Natural killer cell (primary cell): ENCODE data around the gene ABL1. TPM values are rescaled to one million over a fixed set of nuclear protein-coding genes. Genes with fewer than 3 reads are reported as not detected.

ENCODE experiments used
- ATAC-seq, 3 donors: fragments of 150-1000 bp in 2 of 3; fragments of 200-7000 bp in 1 of 3; cut with Tn5 transposase; 1 replicate in 1 of 3; 2 replicates in 2 of 3; pipeline ENCODE4 v1.10.0; 2021; ENCODE audit warnings: mild to moderate bottlenecking in 2 of 3, moderate library complexity in 2 of 3
- DNase-seq, 2 donors: peaks; one replicate each; pipeline versions ENCODE4 v3.0.0 to v3.0.0-alpha.2; 2013 to 2021; ENCODE audit warnings: mixed read lengths in 1 of 2
- H3K27ac ChIP-seq: one replicate; pipeline ENCODE4 v1.5.1; 2013; ENCODE audit warnings: mild to moderate bottlenecking, low read length
- H3K27me3 ChIP-seq: one replicate; pipeline ENCODE4 v1.6.1; 2013; ENCODE audit warnings: low read length; ENCODE audit not compliant: control insufficient read depth, insufficient read depth
- H3K36me3 ChIP-seq: one replicate; pipeline ENCODE4 v1.6.1; 2013; ENCODE audit warnings: low read length; ENCODE audit not compliant: control insufficient read depth, insufficient read depth
- H3K4me1 ChIP-seq: one replicate; pipeline ENCODE4 v1.6.1; 2013; ENCODE audit warnings: low read length; ENCODE audit not compliant: control insufficient read depth, insufficient read depth
- H3K4me3 ChIP-seq: one replicate; pipeline ENCODE4 v1.5.1; 2013; ENCODE audit warnings: low read length
- H3K9me3 ChIP-seq: one replicate; pipeline ENCODE4 v1.6.1; 2013; ENCODE audit warnings: low read length; ENCODE audit not compliant: control insufficient read depth, insufficient read depth
- H3K27ac Mint-ChIP-seq, 2 donors: one replicate each; pipeline ENCODE4 v1.8.0; 2022; ENCODE audit warnings: mild to moderate bottlenecking in 2 of 2, mixed read lengths in 2 of 2, moderate library complexity in 1 of 2
- H3K27me3 Mint-ChIP-seq, 2 donors: one replicate each; pipeline ENCODE4 v1.8.0; 2022; ENCODE audit warnings: low read depth in 2 of 2, mixed read lengths in 2 of 2
- H3K36me3 Mint-ChIP-seq: one replicate; pipeline ENCODE4 v1.8.0; 2022; ENCODE audit warnings: mixed read lengths
- H3K4me1 Mint-ChIP-seq, 2 donors: one replicate each; pipeline ENCODE4 v1.8.0; 2022; ENCODE audit warnings: mixed read lengths in 2 of 2
- H3K4me3 Mint-ChIP-seq: one replicate; pipeline ENCODE4 v1.8.0; 2022; ENCODE audit warnings: mild to moderate bottlenecking, moderate library complexity, mixed read lengths
- H3K9me3 Mint-ChIP-seq, 2 donors: one replicate each; pipeline ENCODE4 v1.8.0; 2022; ENCODE audit warnings: mixed read lengths in 2 of 2
- WGBS: methylation state at CpG from one replicate; pipeline ENCODE4 v1.1.7; 2013; ENCODE audit warnings: missing lambda C conversion rate; ENCODE audit not compliant: insufficient coverage; 5-methylcytosine and 5-hydroxymethylcytosine counted together
- intact Hi-C: fragments of 100-400 bp; cut with micrococcal nuclease; formaldehyde crosslinking; loops from one replicate; pipeline ENCODE4 v1.14.2; 2022
- total RNA-seq, 4 donors: library from RNA; stranded (reverse); fragments of 120-200 nt in 1 of 4; gene quantifications; one replicate each; pipeline versions ENCODE4 v1.2.3 to v1.2.4, GENCODE V29; 2013 to 2022
- TF ChIP-seq, protein P1 (sequence below): fragments of 200-600 bp; IDR thresholded peaks from one replicate; pipeline ENCODE4 v1.8.0; 2022; ENCODE audit warnings: antibody characterized with exemption

ABL1 gene
- 10 to 100 TPM; 49.7 to 65.6 (median 53.8) TPM for total RNA-seq
- total RNA-seq (2013): 26.7 TPM

GRCh38 chr9:130834371-130835336, at the start of gene ABL1:
Gene ABL1, plus strand, starts transcription at chr9:130835254. Its CDS starts 193 bp downstream, at chr9:130835447.
- peak within 1 kb of the TSS; percentile 64 for H3K4me3 ChIP-seq
- peak; percentile 83 to 92 (median 91) for ATAC-seq
- WGBS: 1% methylated on average over 76 of the region's 78 CpGs
- peaks cover 20% of the 10 kb centered on the region for H3K4me1 ChIP-seq
- H3K9me3 ChIP-seq: no peaks in the 10 kb centered on the region
- TF ChIP-seq, protein P1, sequence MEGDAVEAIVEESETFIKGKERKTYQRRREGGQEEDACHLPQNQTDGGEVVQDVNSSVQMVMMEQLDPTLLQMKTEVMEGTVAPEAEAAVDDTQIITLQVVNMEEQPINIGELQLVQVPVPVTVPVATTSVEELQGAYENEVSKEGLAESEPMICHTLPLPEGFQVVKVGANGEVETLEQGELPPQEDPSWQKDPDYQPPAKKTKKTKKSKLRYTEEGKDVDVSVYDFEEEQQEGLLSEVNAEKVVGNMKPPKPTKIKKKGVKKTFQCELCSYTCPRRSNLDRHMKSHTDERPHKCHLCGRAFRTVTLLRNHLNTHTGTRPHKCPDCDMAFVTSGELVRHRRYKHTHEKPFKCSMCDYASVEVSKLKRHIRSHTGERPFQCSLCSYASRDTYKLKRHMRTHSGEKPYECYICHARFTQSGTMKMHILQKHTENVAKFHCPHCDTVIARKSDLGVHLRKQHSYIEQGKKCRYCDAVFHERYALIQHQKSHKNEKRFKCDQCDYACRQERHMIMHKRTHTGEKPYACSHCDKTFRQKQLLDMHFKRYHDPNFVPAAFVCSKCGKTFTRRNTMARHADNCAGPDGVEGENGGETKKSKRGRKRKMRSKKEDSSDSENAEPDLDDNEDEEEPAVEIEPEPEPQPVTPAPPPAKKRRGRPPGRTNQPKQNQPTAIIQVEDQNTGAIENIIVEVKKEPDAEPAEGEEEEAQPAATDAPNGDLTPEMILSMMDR: no peak
- peak; percentile 78 to 83 for DNase-seq
- H3K36me3 ChIP-seq: no peaks in the 10 kb centered on the region
- H3K27me3 ChIP-seq: no peaks in the 10 kb centered on the region
- H3K36me3 Mint-ChIP-seq: no peaks in the 10 kb centered on the region
- H3K27ac Mint-ChIP-seq: peak within 1 kb of the TSS; percentile 84 to 92
- no peaks in the 10 kb centered on the region for H3K9me3 Mint-ChIP-seq
- H3K27me3 Mint-ChIP-seq: no peaks in the 10 kb centered on the region
- peaks cover 41 to 59% of the 10 kb centered on the region in 2 donors for H3K4me1 Mint-ChIP-seq
- H3K4me3 Mint-ChIP-seq: peak within 1 kb of the TSS; percentile 96
- intact Hi-C loops: loop anchor here (1.0 kb wide), 1 partner anchor 28 kb away; no protein-coding TSS in a partner anchor
- H3K27ac ChIP-seq: peak within 1 kb of the TSS; percentile 81

GRCh38 chr9:130785940-130786508, 49.0 kb upstream of the ABL1 start:
- TF ChIP-seq, protein P1: no peak
- peak overlapping the region in 1 of 2 donors; percentile 23 for H3K27ac Mint-ChIP-seq
- peaks cover 22 to 36% of the 10 kb centered on the region in 2 donors for H3K4me1 Mint-ChIP-seq
- Histone ChIP-seq H3K4me3 (no peak overlapping the region), H3K9me3 (peaks cover 6% of the 10 kb centered on the region), H3K36me3 (no peaks in the 10 kb centered on the region), H3K27ac (no peak overlapping the region), H3K27me3 (no peaks in the 10 kb centered on the region), H3K4me1 (no peaks in the 10 kb centered on the region)
- ATAC-seq (no peak), DNase-seq (no peak)
- no peak overlapping the region for H3K4me3 Mint-ChIP-seq
- 72% methylated on average over 5 of the region's 6 CpGs for WGBS
- H3K9me3 Mint-ChIP-seq: peaks cover 2 to 6% of the 10 kb centered on the region in 2 donors
- peaks cover 10% of the 10 kb centered on the region for H3K36me3 Mint-ChIP-seq
- H3K27me3 Mint-ChIP-seq: no peaks in the 10 kb centered on the region
- intact Hi-C loops: no loop called here

- Mint-ChIP-seq H3K36me3 (peaks cover 10% of the 10 kb centered on the region), H3K27ac (peak overlapping the region in 1 of 2 donors; percentile 23), H3K4me1 (peaks cover 19 to 36% of the 10 kb centered on the region in 2 donors), H3K27me3 (no peaks in the 10 kb centered on the region), H3K9me3 (peaks cover 2 to 6% of the 10 kb centered on the region in 2 donors), H3K4me3 (no peak overlapping the region)
- ATAC-seq (no peak), DNase-seq (no peak)
- 66% methylated on average over 4 of the region's 4 CpGs for WGBS
- H3K36me3 ChIP-seq: no peaks in the 10 kb centered on the region
- H3K27me3 ChIP-seq: no peaks in the 10 kb centered on the region
- TF ChIP-seq, protein P1: no peak
- H3K27ac ChIP-seq: no peak overlapping the region
- H3K4me3 ChIP-seq: no peak overlapping the region
- no peaks in the 10 kb centered on the region for H3K4me1 ChIP-seq
- peaks cover 6% of the 10 kb centered on the region for H3K9me3 ChIP-seq
- intact Hi-C loops: no loop called here
Observed at GRCh38 chr9:130786526-130786925, 48.5 kb upstream of the ABL1 start.
